Measurements from ENCODE around the gene SH3TC1. TPM values are rescaled to one million over a fixed set of nuclear protein-coding genes. Genes with fewer than 3 reads are reported as not detected.
A peak's percentile ranks its signal among the peaks of the same experiment; 100 is the strongest.

The SH3TC1 gene
- total and polyA plus RNA-seq, 4 donors = 5.5 to 8.6 (median 8.3) TPM

GRCh38 chr4:8204576-8205227 is 5.6 kb downstream of the SH3TC1 start:
- no peak overlapping the region for H3K27ac ChIP-seq (ENCODE audit: low read depth, low read length)
- peaks cover 32% of the 10 kb centered on the region for H3K4me1 ChIP-seq (ENCODE audit: control insufficient read depth, insufficient read depth, low read length)

GRCh38 chr4:8205241-8205707 is 6.2 kb downstream of the SH3TC1 start:
- Histone ChIP-seq H3K27me3 (ENCODE audit: control insufficient read depth, insufficient read depth, low read length) (no peaks in the 10 kb centered on the region), H3K27ac (ENCODE audit: low read depth, low read length) (no peak overlapping the region), H3K4me3 (ENCODE audit: low read depth, low read length) (no peak overlapping the region), H3K4me1 (ENCODE audit: control insufficient read depth, insufficient read depth, low read length) (peaks cover 26% of the 10 kb centered on the region), H3K9me3 (ENCODE audit: control insufficient read depth, insufficient read depth, low read length) (no peaks in the 10 kb centered on the region), H3K36me3 (ENCODE audit: control insufficient read depth, insufficient read depth, low read length) (peaks cover 8% of the 10 kb centered on the region)
- DNase-seq (ENCODE audit: low read depth in 4 of 6, low spot score in 6 of 6) = no peak
- 88% methylated on average over 16 of the region's 19 CpGs for WGBS (ENCODE audit: insufficient coverage)

More at GRCh38 chr4:8204576-8205227, 5.6 kb downstream of the SH3TC1 start:
- no peak for DNase-seq (ENCODE audit: low read depth in 4 of 6, low spot score in 6 of 6)
- no peaks in the 10 kb centered on the region for H3K27me3 ChIP-seq (ENCODE audit: control insufficient read depth, insufficient read depth, low read length)
- peaks cover 8% of the 10 kb centered on the region for H3K36me3 ChIP-seq (ENCODE audit: control insufficient read depth, insufficient read depth, low read length)
- 88% methylated on average over 28 of the region's 31 CpGs for WGBS (ENCODE audit: insufficient coverage)
- H3K4me3 ChIP-seq (ENCODE audit: low read depth, low read length) = no peak overlapping the region
- H3K9me3 ChIP-seq (ENCODE audit: control insufficient read depth, insufficient read depth, low read length) = no peaks in the 10 kb centered on the region

DNA sequence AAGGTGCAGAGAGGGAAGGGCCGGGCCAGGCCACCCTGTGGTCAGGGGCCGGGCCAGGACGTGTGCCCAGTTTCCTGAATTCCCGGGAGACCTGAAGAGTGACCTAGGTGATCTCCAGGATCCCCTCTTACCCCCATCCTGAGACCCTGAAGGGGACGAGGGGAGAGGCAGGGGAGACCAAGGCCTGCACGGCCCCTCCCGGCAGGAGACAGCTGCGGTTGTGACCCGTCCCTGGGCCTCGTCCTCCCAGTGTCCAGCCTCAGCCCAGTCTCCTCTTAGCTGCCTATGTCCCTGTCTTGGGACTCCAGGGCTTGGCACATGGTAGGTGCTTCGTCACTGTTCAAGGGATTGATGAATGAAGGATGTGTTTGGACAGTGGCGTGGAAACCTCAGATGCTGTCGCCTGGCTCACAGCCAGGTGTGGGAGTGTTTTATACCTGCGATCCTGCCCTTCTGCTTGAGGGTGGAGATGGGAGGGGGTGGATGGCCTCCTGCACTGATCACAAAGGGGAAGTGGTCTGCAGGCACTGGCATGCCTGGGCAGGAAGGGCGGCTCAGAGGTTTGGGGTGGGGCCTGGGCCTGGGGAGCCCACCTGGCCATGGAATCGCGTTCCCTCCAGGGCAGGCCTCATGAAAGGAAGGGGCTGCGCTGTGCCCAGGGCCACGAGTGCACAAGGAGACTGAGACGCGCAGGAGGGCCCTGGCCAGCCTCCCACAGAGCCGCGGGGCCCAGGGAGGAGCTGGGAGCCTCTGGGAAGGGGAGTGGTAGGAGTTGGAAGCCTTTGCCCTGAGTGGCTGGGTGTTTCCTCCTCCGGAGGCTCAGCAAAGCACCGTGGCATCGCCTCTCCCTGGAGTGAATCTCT is 6.9 kb downstream of the SH3TC1 start:
- Histone ChIP-seq H3K4me1 (ENCODE audit: control insufficient read depth, insufficient read depth, low read length) (peaks cover 20% of the 10 kb centered on the region), H3K4me3 (ENCODE audit: low read depth, low read length) (no peak overlapping the region), H3K36me3 (ENCODE audit: control insufficient read depth, insufficient read depth, low read length) (peaks cover 8% of the 10 kb centered on the region), H3K27ac (ENCODE audit: low read depth, low read length) (no peak overlapping the region), H3K9me3 (ENCODE audit: control insufficient read depth, insufficient read depth, low read length) (no peaks in the 10 kb centered on the region), H3K27me3 (ENCODE audit: control insufficient read depth, insufficient read depth, low read length) (no peaks in the 10 kb centered on the region)
- 70% methylated on average over 26 of the region's 26 CpGs for WGBS (ENCODE audit: insufficient coverage)
- no peak for DNase-seq (ENCODE audit: low read depth in 4 of 6, low spot score in 6 of 6)

DNA sequence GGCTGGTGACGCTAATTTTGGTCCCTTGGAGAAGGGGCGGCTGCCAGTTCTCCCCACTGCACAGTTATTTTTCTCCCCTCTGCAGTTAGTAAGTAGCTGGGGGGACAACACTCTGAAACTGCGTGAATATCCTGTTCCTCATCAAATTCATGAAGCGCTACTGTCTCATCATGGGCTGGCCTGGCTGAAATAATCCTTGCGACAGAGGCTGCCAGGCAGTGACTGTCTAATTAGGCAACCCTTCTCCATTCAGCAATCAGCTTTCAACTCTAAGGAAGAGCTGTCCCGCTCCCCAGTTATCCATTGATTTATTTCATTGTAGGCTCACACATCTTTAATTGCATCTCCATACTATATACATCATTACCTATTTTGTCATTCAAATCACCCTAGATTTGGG is 8.2 kb downstream of the SH3TC1 start:
- Histone ChIP-seq H3K4me1 (ENCODE audit: control insufficient read depth, insufficient read depth, low read length) (peaks cover 9% of the 10 kb centered on the region), H3K27ac (ENCODE audit: low read depth, low read length) (no peak overlapping the region)

DNA sequence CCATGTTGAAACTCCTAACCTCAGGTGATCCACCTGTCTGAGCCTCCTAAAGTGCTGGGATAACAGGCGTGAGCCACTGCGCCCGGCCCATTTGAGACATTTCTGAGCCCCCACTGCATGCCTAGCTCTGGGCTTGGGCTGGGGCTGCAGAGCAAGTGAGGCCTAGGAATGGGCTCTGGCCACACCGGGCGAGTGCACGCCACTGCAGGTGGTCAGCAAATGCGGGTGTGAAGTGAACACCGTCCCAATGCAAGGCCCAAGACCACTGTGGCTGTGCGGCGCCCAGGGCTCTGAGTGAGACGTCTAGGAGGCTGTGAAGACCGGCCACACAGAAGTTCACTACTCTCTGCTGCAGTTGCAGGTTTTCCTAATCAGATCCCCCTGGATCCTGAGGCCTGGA is 9.5 kb downstream of the SH3TC1 start:
- H3K4me1 ChIP-seq (ENCODE audit: control insufficient read depth, insufficient read depth, low read length) = no peaks in the 10 kb centered on the region
- peaks cover 4% of the 10 kb centered on the region for H3K27me3 ChIP-seq (ENCODE audit: control insufficient read depth, insufficient read depth, low read length)
- no peak overlapping the region for H3K4me3 ChIP-seq (ENCODE audit: low read depth, low read length)
- 92% methylated on average over 12 of the region's 12 CpGs for WGBS (ENCODE audit: insufficient coverage)
- H3K9me3 ChIP-seq (ENCODE audit: control insufficient read depth, insufficient read depth, low read length) = no peaks in the 10 kb centered on the region
- no peak overlapping the region for H3K27ac ChIP-seq (ENCODE audit: low read depth, low read length)
- DNase-seq (ENCODE audit: low read depth in 4 of 6, low spot score in 6 of 6) = no peak
- peaks cover 8% of the 10 kb centered on the region for H3K36me3 ChIP-seq (ENCODE audit: control insufficient read depth, insufficient read depth, low read length)

More for the DNA sequence above, 8.2 kb downstream of the SH3TC1 start:
- Histone ChIP-seq H3K36me3 (ENCODE audit: control insufficient read depth, insufficient read depth, low read length) (peaks cover 8% of the 10 kb centered on the region), H3K9me3 (ENCODE audit: control insufficient read depth, insufficient read depth, low read length) (no peaks in the 10 kb centered on the region), H3K4me3 (ENCODE audit: low read depth, low read length) (no peak overlapping the region), H3K27me3 (ENCODE audit: control insufficient read depth, insufficient read depth, low read length) (peaks cover 4% of the 10 kb centered on the region)
- 58% methylated on average over 4 of the region's 6 CpGs for WGBS (ENCODE audit: insufficient coverage)
- peak in 1 of 6 donors; percentile 43 for DNase-seq (ENCODE audit: low read depth in 4 of 6, low spot score in 6 of 6)

DNA sequence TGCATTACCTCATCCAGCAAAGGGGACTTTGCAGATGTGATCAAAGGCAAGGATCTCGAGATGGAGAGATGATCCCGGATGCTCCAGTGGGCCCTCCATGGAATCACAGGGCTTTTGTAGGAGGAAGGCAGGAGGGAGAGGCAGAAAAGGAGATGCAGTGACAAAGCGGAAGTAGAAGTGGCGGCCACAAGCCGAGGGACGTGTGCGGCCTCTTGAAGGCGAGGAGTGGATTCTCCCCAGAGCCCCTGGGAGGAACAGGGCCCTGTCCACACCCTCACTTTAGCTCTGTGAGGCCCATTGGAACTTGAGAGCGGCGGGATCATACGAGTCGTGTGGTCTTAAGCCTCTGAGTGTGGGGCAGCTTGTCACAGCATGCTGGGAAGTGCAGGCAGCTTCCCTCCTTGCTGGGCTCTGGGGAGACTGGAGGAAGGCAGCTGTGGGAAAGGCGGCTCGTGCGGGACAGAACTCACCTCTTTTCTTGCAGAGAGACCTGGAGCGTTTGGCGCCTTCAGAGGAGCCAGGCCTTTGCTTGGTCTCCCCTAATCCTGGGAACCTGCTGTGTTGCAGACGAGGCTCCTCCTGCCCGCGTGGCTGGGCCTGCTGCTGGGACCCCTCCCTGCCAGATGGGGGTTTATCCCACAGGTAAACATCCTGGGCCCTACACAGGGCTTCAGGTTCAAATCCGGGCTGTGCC is 10.2 kb downstream of the SH3TC1 start:
- Histone ChIP-seq H3K4me3 (ENCODE audit: low read depth, low read length) (no peak overlapping the region), H3K36me3 (ENCODE audit: control insufficient read depth, insufficient read depth, low read length) (peaks cover 8% of the 10 kb centered on the region), H3K4me1 (ENCODE audit: control insufficient read depth, insufficient read depth, low read length) (no peaks in the 10 kb centered on the region), H3K9me3 (ENCODE audit: control insufficient read depth, insufficient read depth, low read length) (no peaks in the 10 kb centered on the region), H3K27me3 (ENCODE audit: control insufficient read depth, insufficient read depth, low read length) (peaks cover 4% of the 10 kb centered on the region), H3K27ac (ENCODE audit: low read depth, low read length) (no peak overlapping the region)
- no peak for DNase-seq (ENCODE audit: low read depth in 4 of 6, low spot score in 6 of 6)
- WGBS (ENCODE audit: insufficient coverage) = 80% methylated on average over 17 of the region's 21 CpGs

- H3K9me3 ChIP-seq (ENCODE audit: control insufficient read depth, insufficient read depth, low read length) = no peaks in the 10 kb centered on the region
- no peak overlapping the region for H3K27ac ChIP-seq (ENCODE audit: low read depth, low read length)
- peaks cover under 1% of the 10 kb centered on the region for H3K4me1 ChIP-seq (ENCODE audit: control insufficient read depth, insufficient read depth, low read length)
- WGBS (ENCODE audit: insufficient coverage) = 83% methylated on average over 10 of the region's 12 CpGs
- DNase-seq (ENCODE audit: low read depth in 4 of 6, low spot score in 6 of 6) = no peak
- H3K27me3 ChIP-seq (ENCODE audit: control insufficient read depth, insufficient read depth, low read length) = peaks cover 4% of the 10 kb centered on the region
- no peak overlapping the region for H3K4me3 ChIP-seq (ENCODE audit: low read depth, low read length)
- H3K36me3 ChIP-seq (ENCODE audit: control insufficient read depth, insufficient read depth, low read length) = peaks cover 1% of the 10 kb centered on the region
These were observed 10.9 kb downstream of the SH3TC1 start for GRCh38 chr4:8210010-8210409.

DNA sequence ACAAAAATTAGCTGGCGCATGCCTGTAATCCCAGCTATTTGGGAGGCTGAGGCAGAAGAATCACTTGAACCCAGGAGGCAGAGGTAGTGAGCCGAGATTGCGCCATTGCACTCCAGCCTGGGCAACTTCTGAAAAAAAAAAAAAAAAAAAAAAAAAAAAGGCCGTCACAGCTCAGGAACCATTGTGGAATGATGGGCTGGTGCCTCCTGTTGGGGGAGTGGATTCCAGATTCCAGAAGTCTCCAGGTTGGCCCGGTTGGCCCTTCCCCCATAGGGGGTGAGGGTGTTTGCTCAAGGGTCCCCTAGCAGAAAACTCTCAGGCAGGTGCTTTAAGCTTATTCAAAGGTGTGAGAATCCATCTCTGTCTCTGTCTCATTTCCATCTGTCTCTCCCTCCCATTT is 11.5 kb downstream of the SH3TC1 start:
- Histone ChIP-seq H3K27ac (ENCODE audit: low read depth, low read length) (no peak overlapping the region), H3K9me3 (ENCODE audit: control insufficient read depth, insufficient read depth, low read length) (no peaks in the 10 kb centered on the region), H3K4me3 (ENCODE audit: low read depth, low read length) (no peak overlapping the region), H3K27me3 (ENCODE audit: control insufficient read depth, insufficient read depth, low read length) (peaks cover 4% of the 10 kb centered on the region), H3K4me1 (ENCODE audit: control insufficient read depth, insufficient read depth, low read length) (peaks cover 4% of the 10 kb centered on the region), H3K36me3 (ENCODE audit: control insufficient read depth, insufficient read depth, low read length) (no peaks in the 10 kb centered on the region)
- no peak for DNase-seq (ENCODE audit: low read depth in 4 of 6, low spot score in 6 of 6)
- WGBS (ENCODE audit: insufficient coverage) = 94% methylated on average over 3 of the region's 5 CpGs

- Histone ChIP-seq H3K27me3 (ENCODE audit: control insufficient read depth, insufficient read depth, low read length) (peaks cover 4% of the 10 kb centered on the region), H3K27ac (ENCODE audit: low read depth, low read length) (no peak overlapping the region), H3K4me3 (ENCODE audit: low read depth, low read length) (no peak overlapping the region), H3K9me3 (ENCODE audit: control insufficient read depth, insufficient read depth, low read length) (no peaks in the 10 kb centered on the region), H3K4me1 (ENCODE audit: control insufficient read depth, insufficient read depth, low read length) (peaks cover 4% of the 10 kb centered on the region), H3K36me3 (ENCODE audit: control insufficient read depth, insufficient read depth, low read length) (no peaks in the 10 kb centered on the region)
- no peak for DNase-seq (ENCODE audit: low read depth in 4 of 6, low spot score in 6 of 6)
- WGBS (ENCODE audit: insufficient coverage) = 17% methylated on average over 3 of the region's 8 CpGs
These were observed 12.2 kb downstream of the SH3TC1 start for GRCh38 chr4:8211251-8211650.

All from spinal cord (tissue), 10 donors.